Erythroblast (primary cell): ENCODE measurements around the gene CSRP1.

Experiments used
- DNase-seq, 2 experiments: peaks; one replicate each; lab custom pipeline; 2025; lab: John Stamatoyannopoulos, UW
- GATA1 ChIP-seq: IDR thresholded peaks from 2 replicates; pipeline ENCODE4 v1.6.1; 2011; ENCODE audit warnings: low read depth, mild to moderate bottlenecking, control low read depth, low read length, moderate library complexity
- POLR2A ChIP-seq: IDR thresholded peaks from 2 replicates; pipeline ENCODE4 v1.6.1; 2011; ENCODE audit warnings: mild to moderate bottlenecking, low read length

Gene CSRP1

DNA sequence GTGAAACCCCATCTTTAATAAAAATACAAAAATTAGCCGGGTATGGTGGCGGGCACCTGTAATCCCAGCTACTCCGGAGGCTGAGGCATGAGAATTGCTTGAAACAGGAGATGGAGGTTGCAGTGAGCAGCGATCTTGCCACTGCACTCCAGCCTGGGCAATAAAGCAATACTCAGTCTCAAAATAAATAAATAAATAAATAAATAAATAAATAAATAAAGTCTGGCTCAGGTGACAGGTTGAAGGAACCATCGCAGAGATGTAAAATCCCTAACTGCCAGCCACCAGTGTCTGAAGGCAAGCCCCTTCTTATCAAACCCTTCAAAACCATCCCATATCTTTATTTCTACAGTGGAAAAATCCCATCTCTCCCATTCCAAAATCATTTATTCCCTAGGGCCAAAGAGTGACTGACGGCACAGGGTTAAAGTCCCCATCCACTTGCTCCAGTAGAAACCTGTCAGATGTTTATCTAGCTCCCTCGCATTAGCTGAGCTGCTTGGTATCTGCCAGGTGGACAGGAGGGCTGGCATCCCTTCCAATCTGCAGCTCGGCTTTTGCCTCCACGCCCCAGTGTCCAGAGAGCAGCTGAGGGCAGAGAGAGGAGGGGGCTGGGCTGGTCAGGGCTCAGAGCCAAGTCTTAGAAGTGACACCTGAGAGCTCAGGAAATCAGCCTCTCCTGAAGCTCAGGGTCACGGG lies 5.0 kb downstream of the CSRP1 start:
- no peak for DNase-seq
- TF ChIP-seq GATA1 (no peak), POLR2A (no peak)

GRCh38 chr1:201501144-201501543 lies 5.8 kb downstream of the CSRP1 start:
- TF ChIP-seq POLR2A = no peak
- no peak for TF ChIP-seq GATA1
- no peak for DNase-seq

- TF ChIP-seq GATA1 (no peak), POLR2A (no peak)
- DNase-seq = no peak
Observed at GRCh38 chr1:201500670-201501120, 6.2 kb downstream of the CSRP1 start.

DNA sequence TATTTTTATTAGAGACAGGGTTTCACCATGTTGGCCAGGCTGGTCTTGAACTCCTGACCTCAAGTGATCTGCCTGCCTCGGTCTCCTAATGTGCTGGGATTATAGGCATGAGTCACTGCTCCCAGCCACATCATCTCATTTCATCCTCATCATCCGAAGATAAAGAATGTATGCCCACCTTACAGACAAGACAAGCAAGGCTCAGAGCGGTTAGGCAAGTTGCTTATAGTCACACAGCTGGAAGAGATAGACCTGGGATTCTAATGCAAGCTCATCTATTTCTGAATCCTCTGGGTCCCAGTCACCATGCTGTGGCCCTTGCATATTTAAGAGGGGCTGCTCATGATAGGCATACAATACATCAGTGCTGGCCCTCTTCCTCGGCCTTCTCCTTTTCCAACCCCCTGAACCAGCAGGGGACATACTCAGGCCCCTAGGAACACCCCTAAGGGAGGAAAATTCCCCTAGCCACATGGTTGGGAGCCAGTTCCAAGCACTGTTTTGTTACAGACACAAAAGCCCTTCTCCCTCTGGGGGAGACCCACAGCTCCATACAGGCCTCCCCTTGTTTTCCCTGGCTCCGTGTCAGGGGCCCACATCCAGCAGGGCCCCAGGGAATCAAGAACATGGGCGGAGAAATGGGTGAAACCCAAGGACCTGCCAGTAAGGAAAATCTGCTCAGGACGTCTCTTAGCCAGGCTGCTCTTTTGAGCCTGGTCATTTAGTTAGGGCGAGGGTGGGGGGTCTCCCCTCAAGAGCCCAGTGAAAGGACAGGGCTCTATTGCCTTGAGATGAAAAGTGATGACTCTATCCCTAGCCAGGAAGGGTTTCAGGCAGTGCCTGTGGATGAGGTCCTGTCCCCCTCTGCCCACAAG lies 6.9 kb downstream of the CSRP1 start:
- DNase-seq = no peak
- TF ChIP-seq POLR2A (no peak), GATA1 (no peak)

GRCh38 chr1:201499191-201499590 lies 7.7 kb downstream of the CSRP1 start:
- no peak for TF ChIP-seq POLR2A
- no peak for TF ChIP-seq GATA1

DNA sequence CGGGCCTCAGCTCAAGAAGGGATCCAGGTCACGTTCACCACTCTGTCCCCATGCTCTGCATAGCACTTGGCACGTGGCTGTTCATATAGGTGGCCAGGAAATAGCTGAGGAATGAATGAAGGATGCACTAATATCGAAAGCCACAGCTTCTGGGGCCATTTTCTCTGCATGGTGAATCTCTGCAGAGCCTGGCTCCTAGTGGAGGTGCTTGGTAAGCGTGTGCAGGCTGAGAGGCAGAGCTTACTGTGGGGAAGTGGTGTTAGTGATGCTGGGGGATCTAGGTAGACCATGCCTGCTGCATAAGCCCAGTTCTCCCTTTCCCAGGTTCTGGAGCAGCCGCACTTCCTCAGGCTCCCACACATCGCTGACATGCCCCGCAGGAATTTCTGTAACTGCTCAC lies 8.3 kb downstream of the CSRP1 start:
- DNase-seq = no peak
- no peak for TF ChIP-seq POLR2A
- TF ChIP-seq GATA1 = no peak

More at GRCh38 chr1:201499191-201499590, 7.7 kb downstream of the CSRP1 start:
- no peak for DNase-seq

GRCh38 chr1:201497935-201498509 lies 8.9 kb downstream of the CSRP1 start:
- TF ChIP-seq POLR2A = no peak
- no peak for TF ChIP-seq GATA1
- no peak for DNase-seq

DNA sequence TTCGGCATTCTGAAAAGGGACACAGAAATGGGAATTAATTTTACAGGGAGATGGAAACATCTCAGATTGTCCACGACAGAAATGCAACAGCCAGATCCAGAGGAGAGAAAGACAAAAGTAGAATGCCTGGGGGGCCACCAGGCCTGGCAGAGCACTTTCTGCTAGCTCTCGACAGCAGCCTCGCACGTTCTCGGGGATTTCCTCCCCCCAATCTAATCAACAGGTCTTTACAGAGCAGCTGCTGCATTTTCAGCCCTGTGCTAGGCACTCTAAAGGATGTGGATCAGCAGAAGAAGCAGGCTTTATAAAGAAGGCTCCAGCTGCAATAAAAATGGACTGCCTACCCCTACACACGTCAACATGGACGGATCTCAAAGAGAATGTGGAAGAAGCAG lies 10.6 kb downstream of the CSRP1 start:
- TF ChIP-seq POLR2A (no peak), GATA1 (no peak)
- DNase-seq = no peak

- DNase-seq = no peak
- no peak for TF ChIP-seq POLR2A
- TF ChIP-seq GATA1 = no peak
Observed at GRCh38 chr1:201495551-201496295, 11.2 kb downstream of the CSRP1 start.

DNA sequence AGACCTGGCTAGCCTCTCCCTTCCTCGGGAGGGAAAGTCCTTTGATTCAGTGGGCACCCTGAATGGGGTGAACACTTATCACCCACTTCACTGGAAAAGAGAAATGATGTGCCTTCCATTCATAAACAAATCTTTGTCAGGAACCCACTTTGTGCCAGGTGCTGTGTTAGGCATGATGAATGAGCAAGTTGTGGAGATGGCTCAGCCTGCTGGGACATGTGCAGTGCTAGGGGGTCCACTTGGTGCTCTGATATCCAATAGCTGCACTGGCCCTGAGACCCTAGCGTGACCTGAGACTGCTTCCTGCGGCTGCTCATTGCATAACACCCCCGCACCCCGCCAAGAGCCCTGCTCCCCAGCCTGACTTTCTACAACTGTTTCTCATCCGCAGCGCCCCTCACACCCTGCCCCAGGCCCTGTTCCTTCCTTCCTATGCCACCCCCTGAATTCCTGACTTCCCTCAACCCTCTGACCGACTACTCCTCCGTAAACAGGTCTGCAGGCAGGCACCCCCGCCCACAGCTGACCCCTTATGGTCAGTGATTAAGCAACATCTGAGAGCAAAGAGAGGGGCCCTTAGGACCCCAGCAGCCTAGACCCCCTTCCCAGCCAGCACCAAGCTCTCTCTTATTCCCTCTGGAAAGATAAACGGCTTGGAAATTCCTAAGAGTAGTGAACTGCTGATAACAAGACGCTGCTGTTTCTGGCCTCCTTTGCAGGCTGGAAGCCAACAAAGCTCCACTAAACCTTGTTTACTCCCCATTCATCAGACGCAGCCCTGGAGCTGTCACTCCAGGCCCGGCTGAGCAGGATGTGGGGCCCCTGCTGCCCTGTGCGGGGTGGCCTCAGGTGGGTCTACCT lies 12.9 kb downstream of the CSRP1 start:
- no peak for TF ChIP-seq GATA1
- no peak for TF ChIP-seq POLR2A
- no peak for DNase-seq

DNA sequence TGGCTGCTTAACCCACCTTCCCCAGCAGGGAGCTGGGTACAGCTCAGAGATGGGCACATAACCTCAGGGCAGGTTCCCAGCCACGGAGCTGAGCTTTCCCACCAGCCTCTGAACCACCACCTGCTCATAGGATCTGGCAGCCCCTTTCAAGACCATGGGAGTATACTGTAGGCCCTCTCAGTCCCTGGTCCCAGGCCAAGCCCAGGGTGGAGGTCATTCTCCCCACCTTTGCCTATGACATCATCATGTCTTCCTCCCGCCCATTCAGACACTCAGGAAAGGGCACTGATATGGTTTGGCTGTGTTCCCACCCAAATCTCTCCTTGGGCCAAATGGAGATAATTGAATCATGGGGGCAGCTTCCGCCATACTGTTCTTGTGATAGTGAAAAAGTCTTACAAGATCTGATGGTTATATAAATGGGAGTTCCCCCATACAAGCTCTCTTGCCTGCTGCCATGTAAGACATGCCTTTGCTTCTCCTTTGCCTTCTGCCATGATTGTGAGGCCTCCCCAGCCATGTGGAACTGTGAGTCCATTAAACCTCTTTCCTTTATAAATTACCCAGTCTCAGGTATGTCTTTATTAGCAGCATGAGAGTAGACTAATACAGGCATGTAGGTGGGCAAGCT lies 13.8 kb downstream of the CSRP1 start:
- DNase-seq = peak; percentile 32 to 36

GRCh38 chr1:201491896-201492511 lies 14.9 kb downstream of the CSRP1 start:
- TF ChIP-seq GATA1 (no peak), POLR2A (no peak)
- no peak for DNase-seq
